ENCODE data around the gene HEXB.

- TF ChIP-seq RARB (CRISPR knock-in tag; IDR thresholded peaks at IDR 0.05) (no peak), ARNTL (CRISPR knock-in tag; IDR thresholded peaks at IDR 0.05; ENCODE audit: borderline replicate concordance, low read depth) (no peak), CREB5 (CRISPR knock-in tag; IDR thresholded peaks at IDR 0.05; ENCODE audit: low read depth) (no peak), PPARA (CRISPR knock-in tag; IDR thresholded peaks at IDR 0.05; ENCODE audit: borderline replicate concordance) (no peak), PATZ1 (CRISPR knock-in tag; IDR thresholded peaks at IDR 0.05; ENCODE audit: borderline replicate concordance) (no peak), TOX (CRISPR knock-in tag; IDR thresholded peaks at IDR 0.05; ENCODE audit: borderline replicate concordance) (no peak), ZFP3 (CRISPR knock-in tag; IDR thresholded peaks at IDR 0.05) (no peak), ZNF70 (CRISPR knock-in tag; IDR thresholded peaks at IDR 0.05) (no peak), GLIS3 (CRISPR knock-in tag; IDR thresholded peaks at IDR 0.05) (no peak)
Measured at GRCh38 chr5:74767579-74767913, 82.5 kb downstream of the HEXB start.
